Measurements from ENCODE around the gene LAP3.
A peak's percentile ranks its signal among the peaks of the same experiment; 100 is the strongest.
"Not testable (repeated sequence)": the region's sequence is repeated elsewhere in the genome, so short reads cannot be mapped to it uniquely, and the experiment has no call there.

Gene LAP3

DNA sequence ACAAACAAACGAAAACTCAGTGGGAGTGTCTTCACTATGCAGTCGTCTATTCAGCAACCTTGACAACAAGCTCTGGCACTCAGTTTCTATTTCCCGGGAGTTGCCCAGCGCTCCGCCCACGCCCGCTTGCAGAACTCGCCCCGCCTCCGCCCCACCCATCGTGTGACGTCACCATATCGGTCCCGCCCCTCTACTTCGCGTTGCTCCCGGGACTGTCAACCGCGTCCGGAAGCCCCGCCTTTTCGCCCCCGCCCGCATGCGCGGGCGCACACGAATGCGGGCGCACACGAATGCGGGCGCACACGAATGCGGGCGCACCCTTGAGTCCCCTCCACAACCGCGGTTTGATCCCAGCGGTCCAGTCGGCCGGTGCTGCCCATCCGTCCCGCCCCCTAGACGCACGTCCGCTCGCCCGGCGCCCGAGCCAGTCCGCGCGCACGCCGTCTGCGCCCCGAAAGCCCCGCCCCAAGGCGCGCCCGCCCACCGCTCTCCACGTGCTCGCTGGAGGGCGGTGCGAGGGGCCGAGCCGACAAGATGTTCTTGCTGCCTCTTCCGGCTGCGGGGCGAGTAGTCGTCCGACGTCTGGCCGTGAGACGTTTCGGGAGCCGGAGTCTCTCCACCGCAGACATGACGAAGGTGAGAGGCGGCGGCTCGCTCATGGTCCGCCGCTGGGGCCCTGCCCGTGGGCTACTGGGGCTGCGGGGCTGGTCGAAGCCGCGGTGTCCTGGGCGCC is at the start of gene LAP3:
Gene LAP3, plus strand, starts transcription at position 267 of the 733 bp plus-strand sequence. Its CDS starts 268 bp downstream, at position 535.
- DNase-seq, result peak; percentile 99
- ATAC-seq, result peak; percentile 89

DNA sequence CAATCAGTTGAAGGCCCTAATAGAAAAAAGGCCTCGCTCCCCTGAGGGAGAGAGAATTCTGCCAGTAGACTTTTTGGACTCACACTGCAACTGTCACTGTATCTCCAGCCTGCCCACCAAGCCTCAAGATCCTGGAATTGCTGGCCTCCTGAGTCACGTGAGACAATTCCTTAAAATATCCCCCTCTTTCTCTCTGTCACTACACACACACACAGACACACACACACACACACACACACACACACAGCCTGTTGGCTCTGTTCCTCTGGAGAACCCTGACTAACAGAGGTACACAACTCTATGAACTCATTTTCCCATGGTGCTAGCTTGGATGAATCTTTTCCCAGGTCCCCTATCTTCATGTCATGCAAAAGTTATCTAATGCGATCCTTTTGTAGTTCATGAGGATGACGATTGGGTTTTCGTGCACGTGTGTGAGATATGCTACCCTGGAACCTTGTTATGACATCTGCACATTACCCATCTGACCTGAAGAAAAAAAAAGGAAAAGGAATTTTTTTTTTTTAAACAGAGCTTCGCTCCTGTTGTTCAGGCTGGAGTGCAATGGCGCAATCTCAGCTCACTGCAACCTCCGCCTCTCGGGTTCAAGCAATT is 48.3 kb upstream of the LAP3 start:
- no peak for ATAC-seq

DNA sequence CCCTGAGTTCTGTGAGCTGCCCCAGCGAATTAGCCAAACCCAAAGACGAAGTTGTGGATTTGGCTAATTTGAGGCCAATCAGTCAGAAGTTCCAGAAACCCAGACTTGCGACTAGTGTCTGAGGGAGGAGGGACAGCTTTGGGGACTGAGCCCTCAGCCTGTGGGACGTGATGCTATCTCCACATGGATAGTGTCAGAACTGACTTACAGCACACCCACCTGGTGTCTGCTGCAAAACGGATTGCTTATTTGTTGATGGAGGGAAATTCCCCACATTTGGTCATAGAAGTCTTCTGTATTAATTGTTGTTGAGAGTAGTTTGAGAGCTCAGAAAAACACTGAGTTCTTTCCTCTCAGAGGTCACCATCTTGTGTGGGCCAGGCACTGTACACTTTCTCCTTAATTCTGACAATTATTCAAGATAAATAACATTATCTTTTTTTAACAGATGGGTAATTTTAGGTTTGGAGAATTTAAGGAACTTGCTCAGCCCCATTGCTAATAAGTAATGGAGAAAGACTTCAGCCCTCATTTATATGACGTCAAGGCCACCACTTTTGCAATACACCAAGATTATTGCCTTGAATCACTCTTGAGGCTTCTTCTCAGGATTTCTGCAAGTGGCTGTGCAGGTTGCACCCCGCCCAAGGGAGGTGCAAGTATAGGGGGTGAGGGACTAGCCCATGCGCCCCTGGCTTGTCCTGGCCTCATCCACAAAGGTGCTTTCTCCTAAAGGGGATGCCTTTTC is 45.3 kb upstream of the LAP3 start:
- ATAC-seq (no peak), DNase-seq (no peak)

More for the DNA sequence above, 48.3 kb upstream of the LAP3 start:
- DNase-seq, result no peak

DNA sequence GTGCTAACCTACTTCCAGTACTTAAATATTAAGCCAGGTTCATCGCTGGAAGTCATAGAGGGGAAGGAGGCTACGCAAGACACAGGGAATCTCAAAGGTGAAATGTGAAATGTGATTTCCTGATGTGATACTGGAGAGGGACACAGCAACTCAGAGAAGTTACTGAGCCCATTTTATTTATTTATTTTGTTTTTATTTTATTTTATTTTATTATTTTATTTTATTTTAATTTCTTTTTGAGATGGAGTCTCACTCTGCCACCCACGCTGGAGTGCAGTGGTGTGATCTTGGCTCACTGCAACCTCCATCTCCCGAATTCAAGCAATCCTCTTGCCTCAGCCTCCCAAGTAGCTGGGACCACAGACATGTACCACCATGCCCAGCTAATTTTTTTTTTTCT is 42.3 kb upstream of the LAP3 start:
- no peak for ATAC-seq
- DNase-seq, result no peak

DNA sequence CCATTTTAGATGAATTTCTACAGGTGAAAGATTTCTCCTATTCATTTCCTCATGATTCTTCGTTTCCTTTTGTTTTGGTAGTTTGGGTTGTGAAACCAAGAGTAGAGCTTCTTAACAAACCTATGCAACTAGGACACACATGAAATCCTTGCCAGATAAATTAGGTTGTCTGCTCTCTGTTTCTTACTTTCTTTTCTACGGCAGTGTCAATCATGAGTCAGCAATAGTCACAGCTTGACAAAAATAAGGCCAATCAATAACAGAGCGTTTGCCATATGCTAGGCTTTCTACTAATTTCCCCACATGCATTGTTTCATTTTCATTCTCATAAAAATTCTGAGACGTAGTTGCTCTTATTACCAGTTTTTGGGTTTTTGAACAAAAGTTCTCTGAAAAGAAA is 41.8 kb upstream of the LAP3 start:
- ATAC-seq (no peak), DNase-seq (no peak)

DNA sequence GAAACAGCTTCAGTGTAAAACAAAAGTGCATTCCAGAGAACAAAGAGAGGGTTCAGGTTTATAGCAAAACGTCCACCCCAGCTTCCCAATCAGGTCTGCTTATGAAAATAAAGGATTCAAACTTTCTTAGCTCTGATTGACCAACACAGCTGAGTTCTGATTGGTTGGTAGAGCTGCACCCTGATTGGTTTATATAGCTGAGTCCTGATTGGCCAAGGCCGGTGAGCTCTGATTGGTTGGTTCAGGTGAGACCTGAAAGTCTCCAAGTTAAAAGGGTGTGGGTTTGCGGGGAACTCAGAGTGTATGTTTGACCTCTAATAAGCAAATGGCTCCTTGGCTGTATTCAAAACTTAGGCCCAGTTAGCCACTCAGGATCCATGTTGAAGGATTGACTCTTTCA is 41.1 kb upstream of the LAP3 start:
- ATAC-seq (peak; percentile 43), DNase-seq (no peak)

DNA sequence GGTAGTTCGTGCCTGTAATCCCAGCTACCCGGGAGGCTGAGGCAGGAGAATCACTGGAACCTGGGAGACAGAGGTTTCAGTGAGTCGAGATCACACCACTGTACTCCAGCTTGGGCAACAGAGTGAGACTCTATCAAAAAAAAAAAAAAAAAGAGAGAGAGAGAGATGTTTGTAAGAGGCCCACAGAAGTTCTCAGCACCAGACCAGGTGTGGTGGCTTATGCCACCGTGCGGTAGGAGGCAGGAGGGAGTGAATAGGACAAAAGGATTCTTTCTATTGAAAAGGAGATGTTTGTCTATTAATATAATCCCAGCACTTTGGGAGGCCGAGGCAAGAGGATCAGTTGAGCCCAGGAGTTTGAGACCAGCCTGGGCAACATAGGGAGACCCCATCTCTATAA is 39.9 kb upstream of the LAP3 start:
- DNase-seq, result not testable (repeated sequence)

DNA sequence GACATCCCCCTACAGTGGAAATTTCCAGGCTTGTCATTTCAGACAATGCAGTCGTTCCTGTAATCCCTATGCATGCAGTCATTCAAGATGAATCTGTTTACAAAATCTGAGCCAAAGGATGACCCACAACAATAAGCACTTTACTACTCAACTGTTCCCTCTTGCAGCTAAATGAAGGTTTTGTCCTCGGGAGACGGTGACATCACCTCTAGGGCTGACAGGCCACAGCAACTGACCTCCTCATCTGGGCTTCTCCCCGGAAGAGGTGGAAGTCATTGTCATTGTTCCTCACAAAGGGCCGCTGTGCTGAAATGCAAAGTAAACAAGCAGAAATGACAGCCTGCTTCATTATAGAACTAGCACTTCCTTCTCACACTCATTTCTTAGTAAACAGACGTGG is 32.8 kb upstream of the LAP3 start:
- ATAC-seq (no peak), DNase-seq (no peak)

More for the DNA sequence above, 39.9 kb upstream of the LAP3 start:
- not testable (repeated sequence) for ATAC-seq

DNA sequence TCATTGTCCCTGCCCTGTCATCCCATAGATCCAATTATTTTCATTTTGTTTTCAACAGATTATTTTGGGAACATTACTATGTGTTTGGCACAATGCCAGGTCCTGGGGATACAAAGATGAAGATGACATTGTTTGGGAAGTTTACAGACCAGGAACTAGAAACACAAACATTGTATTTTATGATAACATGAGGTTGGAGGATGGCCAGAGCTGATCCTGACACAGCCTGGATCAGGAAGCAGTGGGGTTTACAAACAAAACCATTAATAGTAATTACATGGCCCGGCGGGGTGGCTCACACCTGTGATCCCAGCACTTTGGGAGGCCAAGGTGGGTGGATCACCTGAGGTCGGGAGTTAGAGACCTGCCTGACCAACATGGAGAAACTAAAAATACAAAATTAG is 32.2 kb upstream of the LAP3 start:
- no peak for ATAC-seq
- no peak for DNase-seq

DNA sequence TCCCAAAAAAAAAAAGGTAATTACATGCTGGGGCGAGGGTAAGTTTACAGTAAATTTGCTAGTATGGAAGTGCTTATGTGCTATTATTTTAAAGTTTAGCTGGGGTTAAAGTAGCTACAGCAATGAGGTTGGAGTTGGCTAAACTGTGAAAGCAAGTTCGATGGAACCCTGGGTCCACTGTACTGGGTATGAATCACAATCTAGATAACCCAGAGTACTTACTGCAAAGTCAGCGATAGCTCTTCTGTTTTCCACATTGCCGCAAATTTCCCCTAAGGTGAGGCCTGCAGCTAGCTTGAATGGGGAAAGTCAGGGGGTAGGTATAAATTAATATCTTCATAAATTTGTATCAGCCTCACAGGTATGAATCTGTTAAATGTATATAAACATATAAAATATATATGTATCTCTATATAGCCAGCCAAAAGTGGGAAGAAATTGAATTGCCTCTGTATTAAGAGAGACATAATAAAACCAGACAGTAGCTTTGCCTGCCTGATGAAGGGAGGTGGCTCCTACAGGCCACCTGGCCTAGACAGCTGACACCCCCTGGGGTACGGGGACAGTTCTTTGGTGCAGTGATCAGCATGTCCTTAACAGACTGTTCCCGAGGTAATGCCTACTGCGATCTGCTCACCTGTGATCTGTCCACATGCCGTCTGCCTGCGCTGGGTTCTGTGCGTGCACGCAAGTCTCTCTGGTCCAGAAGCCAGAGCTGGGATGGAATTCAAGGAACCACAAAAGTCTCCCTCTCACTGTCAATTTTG is 31.4 kb upstream of the LAP3 start:
- ATAC-seq (no peak), DNase-seq (no peak)

DNA sequence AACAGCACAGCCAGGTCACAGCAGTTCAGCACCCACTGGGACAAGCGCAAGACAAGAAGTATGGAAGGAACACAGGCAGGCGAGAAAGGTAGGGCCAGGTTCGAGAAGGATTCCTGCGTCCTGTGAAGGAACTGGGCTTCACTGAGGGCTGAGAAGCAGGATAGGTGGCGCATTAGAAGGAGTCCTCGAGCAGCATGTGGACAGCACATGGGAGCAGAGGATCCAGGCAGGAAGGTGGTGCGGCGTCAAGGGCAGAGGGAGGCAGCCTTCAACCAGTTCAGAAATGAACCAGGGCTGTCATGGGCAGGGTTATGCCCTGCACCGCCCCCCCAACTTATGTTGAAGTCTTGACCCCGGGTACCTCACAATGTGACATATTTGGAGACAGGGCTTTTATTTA is 30.8 kb upstream of the LAP3 start:
- no peak for ATAC-seq

DNA sequence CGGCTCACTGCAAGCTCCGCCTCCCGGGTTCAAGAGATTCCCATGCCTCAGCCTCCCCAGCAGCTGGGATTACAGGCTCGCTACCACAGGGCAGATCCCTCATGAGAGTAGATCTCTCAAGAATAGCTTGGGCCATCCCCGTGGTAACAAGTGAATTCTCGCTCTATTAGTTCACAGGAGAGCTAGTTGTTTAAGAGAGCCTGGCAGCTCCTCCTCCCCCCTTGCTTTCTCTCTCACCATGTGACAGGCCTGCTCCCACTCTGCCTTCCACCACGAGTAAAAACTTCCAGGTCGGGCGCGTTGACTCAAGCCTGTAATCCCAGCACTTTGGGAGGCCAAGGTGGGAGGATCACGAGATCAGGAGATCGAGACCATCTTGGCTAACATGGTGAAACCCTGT is 30.3 kb upstream of the LAP3 start:
- DNase-seq (no peak), ATAC-seq (no peak)

More for the DNA sequence above, 30.8 kb upstream of the LAP3 start:
- no peak for DNase-seq

DNA sequence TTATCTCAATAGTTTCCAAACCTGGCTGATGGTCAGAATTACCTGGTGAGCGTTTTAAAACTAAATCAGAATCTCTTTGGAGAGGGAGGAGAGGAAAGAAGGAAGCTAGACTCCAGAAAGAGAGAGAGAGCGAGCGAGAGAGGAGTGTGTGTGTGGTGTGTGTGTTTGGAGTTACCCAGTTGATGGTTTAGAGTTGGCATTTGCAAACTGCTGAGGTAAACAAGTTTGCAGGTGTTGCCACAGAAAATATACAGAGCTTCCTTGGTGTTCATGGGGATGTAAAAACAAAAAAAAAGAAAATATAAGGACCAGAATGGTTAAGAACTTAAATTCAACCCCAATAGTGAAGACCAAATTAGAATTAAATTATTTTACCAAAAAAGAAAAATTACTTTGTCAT is 26.4 kb upstream of the LAP3 start:
- ATAC-seq (no peak), DNase-seq (no peak)

DNA sequence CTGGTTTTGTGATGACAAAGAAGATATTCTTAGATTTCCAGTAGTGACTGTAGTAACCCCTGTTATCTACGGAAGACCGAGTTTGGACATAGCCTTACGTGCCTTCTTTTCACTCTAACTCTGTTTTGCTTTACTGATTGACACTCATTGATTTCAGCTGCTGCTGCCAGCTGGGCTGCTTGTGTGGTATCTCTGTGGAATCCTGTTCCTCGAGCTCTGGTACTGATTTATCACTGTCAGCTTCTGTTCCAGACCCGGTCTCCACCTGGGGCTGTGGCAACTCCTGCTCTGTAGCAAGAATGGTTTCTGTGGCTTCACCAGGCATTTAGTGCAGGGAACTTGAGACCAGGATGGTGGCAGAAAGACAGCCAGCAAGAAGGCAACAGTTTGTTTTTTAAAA is 24.6 kb upstream of the LAP3 start:
- ATAC-seq (no peak), DNase-seq (no peak)

DNA sequence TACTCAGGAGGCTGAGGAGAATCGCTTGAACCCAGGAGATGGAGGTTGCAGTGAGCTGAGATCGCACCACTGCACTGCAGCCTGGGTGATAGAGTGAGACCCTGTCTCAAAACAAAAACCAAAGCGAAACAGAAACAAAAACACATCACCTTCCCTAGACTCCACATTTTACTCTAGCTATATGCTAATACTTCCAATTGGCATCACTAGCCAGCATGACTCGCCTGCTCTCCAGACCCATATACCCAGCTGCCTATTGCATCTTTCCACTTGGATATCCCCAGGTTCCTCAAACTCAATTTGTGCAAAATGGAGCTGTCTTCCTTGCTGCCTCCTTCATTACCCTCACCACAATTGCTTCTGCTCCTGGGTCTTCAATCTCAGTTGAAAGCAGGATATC is 22.4 kb upstream of the LAP3 start:
- ATAC-seq (no peak), DNase-seq (no peak)

DNA sequence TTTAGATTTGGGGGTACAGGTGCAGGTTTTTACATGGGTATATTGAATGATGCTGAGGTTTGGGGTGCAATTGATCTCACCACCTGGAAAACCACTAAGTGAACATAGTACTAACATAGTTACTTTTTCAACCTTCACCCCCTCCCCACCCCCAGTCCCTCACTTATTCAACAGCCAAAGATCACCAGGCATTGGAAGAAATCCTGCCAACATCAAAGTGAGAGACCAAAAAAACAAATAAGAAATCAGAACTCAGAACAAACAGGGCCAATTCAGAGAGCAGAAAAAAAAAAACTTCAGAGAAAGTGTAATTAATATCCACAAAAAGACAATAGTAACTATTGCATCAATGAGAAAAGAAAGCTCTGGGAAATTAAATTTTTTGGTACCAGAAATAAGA is 20.5 kb upstream of the LAP3 start:
- no peak for ATAC-seq
- no peak for DNase-seq

DNA sequence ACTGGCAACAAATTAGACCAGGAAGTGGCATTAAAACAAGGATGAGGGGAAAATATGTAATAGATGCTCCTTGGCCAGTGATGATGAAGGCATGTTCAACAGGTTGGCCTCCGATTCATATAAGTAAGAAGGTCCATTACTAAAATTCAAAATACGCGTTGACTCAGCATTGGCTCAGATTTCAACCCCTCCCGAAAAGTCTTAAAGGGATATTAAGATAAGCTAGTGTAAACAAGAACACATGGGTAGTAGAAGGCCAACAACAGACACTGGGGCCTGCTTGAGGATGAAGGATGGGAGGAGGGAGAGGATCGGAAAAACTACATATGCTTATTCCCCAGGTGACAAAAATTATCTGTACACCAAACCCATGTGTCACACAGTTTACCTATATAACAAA is 19.1 kb upstream of the LAP3 start:
- ATAC-seq (no peak), DNase-seq (no peak)

DNA sequence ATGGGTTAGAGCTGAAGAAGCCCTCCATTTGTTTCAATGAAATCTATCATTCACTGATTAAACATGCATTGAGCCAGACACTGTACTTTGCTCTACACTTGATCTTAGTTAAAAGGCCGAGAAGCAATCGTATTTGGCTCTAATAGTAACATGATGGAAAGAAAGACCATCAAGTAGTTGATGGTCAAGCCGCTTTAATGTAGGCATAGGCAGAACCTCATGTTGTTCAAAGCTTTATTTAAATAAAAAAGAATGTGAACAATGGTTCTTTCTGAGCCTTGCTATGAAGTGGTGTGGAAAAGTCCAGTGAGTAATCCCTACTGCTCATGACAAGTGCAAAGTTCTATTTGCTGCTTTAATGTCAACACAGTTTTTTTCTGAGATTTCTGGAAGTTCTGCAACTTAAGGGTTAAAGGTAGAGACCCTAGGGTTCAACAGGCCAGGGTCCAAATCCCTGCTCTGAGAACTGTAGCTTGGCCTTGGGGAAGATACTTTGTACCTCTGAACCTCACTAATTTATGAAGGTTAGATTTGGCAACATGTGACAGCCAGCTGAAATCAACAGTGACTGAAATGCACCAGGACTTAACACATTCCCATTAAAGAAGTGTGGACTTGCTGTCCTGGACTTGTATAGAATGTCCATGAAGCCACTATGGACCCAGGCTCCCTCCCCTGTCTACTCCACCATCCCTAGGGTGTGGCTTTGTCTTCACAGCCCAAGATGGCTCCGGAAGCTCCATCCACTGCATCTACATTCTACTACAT is 17.9 kb upstream of the LAP3 start:
- DNase-seq (no peak), ATAC-seq (no peak)

DNA sequence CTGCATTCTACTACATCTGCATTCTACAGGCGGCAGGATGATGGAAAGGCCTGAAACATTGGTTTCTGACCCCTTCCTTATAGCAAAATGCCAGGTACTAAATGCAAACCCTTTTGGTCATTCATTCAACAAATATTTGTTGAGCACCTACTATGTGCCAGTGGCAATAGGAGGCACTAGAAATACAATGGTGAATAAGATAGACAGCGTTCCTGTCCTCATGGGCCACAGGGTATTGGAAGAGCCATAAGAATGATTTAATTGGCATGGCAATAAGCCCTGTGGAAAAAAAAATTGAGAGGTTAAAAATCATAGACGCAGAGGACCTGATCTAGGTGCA is 17.3 kb upstream of the LAP3 start:
- ATAC-seq, result no peak

DNA sequence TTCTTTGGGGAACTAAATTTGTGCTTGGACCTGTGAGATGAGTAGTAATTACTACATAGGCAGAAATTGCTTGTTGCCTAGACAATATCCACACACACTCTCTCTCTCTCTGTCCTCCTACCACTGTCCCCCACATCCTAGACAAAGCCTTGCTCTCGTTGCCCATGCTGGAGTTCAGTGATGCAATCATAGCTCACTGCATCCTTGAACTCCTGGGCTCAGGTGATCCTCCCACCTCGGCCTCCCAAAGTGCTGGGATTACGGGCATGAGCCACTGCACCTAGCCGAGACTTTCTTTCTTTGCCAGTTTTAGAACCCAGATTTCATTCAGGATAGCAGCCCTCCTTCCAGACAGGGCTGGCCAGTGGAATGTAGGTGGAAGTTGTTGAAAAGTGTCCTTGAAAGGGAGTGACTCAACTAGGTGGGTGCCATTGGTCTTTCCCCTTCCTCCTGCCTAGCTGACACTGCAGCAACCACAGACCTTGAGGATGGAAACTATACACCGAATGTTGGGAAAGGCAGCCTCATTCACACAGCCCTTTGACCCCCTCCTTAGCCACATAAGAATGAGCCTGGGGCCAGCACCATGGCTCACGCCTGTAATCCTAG is 16.8 kb upstream of the LAP3 start:
- no peak for ATAC-seq
- DNase-seq, result no peak

More for the DNA sequence above, 17.3 kb upstream of the LAP3 start:
- DNase-seq, result no peak

DNA sequence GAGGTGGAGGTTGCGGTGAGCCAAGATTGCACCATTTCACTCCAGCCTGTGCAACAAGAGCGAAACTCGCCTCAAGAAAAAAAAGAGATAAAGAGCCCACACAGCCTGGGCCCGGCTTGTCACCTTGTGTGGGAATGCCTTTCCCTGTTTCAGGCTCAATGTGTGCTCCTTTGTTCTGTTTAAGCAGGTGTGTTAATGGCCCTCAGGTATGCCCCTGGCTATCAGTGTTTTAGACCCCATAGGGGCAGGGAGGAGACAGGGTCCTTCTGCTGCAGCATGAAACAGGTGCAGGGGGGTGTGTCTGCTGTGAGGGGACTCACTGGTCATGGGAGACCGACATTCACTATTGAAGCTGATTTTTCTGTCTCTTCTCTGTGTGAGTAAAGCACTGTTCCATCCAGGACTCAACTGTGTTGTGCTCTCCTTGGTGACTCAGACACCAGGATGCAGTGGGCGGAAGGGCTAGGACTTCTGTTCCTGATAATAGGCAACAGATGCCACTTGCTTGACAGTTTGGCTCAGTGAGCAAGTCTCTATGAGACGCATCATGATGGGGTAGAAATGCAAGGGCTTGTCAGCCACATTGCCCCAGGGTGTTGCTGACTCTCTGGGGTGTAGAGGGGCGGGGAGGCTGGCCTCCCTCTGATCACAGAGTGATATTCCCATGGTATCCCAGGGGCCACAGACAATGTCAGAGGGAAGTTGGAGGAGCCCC is 15.6 kb upstream of the LAP3 start:
- ATAC-seq, result no peak
- no peak for DNase-seq

Data from stimulated activated naive CD8-positive, alpha-beta T cell treated with anti-CD3 and anti-CD28 coated beads, Interleukin-15, Interleukin-2, amounts not matched to agents 100 U/mL and 50 U/mL, for 24 hours (primary cell).